VCaP (cell line): ENCODE results near the gene LRRC1.

Source experiments
- H3K27ac ChIP-seq: fragments of 450-650 bp; 2 replicates; pipeline ENCODE4 v1.5.1; 2017
- TF ChIP-seq, protein P1 (sequence below): fragments of 450-650 bp; conservative IDR thresholded peaks from 2 replicates; pipeline ENCODE4 v1.5.1; 2017; ENCODE audit warnings: mild to moderate bottlenecking, moderate library complexity

LRRC1 gene

DNA sequence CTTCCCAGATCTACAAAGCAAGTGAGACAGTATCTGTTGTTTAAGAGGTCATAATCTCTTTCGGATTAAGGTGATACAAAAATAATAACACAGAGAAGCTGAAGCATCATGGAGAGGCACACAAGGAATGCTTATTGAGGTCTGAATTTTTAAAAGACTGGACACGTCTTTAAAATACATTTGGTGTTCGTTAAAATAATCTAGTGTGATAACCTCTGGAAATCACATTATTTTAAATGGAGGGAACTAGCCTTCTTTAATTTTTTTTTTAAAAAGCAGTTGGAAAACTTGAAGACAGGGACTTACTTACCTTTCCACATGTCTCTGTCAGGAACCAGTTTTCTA is 1.9 kb upstream of the LRRC1 start:
- TF ChIP-seq, protein P1, sequence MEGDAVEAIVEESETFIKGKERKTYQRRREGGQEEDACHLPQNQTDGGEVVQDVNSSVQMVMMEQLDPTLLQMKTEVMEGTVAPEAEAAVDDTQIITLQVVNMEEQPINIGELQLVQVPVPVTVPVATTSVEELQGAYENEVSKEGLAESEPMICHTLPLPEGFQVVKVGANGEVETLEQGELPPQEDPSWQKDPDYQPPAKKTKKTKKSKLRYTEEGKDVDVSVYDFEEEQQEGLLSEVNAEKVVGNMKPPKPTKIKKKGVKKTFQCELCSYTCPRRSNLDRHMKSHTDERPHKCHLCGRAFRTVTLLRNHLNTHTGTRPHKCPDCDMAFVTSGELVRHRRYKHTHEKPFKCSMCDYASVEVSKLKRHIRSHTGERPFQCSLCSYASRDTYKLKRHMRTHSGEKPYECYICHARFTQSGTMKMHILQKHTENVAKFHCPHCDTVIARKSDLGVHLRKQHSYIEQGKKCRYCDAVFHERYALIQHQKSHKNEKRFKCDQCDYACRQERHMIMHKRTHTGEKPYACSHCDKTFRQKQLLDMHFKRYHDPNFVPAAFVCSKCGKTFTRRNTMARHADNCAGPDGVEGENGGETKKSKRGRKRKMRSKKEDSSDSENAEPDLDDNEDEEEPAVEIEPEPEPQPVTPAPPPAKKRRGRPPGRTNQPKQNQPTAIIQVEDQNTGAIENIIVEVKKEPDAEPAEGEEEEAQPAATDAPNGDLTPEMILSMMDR: no peak
- peak overlapping the region; percentile 82 for H3K27ac ChIP-seq

DNA sequence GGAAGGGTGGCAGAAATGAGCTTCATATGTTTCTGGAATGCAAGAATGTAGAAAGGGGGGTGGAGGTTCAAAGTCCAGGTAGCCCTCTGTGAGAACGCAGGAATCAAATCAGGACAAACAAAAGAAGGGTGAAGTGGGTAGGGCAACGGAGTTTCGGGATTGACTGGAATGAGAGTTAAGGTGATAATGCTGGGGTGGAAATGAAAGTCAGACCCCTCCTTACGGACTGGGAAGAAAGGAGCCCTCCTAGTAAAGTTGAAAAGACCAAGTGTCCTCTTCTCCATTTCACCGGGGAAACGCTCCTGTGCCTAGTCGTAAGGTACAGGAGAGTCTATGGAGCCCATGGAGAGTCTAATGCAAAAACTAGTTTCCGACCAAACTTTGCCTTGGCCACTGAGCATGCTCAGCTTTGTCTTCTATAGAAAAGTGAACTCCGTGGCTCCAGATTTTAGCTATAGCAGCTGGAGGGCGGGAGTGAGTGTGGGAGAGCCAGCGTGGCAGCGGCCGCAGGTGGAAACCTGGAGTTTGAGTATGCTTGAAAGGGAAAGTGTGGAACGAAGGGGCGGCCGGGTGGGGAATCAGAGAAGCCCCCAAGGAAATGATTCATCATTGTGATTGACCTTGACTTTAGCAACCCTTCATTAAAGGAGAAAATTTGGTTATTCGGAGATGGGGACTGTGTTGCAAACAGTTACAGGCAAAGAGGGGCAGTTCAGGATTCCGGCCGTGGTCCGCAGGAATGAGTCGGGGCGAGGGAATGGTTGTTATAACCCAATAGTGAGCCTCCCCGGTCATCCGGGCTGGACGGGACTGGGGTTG is 1.3 kb upstream of the LRRC1 start:
- TF ChIP-seq, protein P1: no peak
- peak overlapping the region; percentile 82 for H3K27ac ChIP-seq

DNA sequence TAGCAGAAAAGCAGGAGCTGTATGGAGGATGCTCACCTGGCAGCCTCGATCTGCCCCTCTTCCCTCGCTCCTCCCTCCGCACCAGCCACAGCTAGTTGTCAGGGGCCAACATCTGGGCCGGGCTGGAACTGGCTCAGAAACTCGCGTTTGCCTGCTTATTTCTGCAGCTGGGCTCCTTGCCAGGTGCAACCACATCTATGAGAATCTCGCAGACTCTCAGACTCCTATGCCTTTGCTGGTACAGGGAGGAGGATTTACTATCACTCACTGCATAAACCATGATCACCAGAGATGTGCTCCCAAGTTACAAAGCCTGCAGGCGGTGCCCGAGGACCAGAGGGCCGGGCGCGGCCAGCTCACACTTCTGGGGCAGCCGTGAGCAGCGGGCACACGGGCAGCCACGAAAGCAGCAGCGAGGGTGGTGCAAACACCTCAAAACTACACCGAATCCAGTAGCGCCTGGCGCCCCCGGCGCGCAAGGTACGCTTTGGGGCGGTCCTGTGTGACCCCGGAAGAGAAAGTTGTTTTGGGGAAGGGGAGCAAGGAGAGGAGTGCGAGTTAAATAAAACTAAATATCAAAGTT is 577 bp upstream of the LRRC1 start:
- TF ChIP-seq, protein P1: peak; percentile 67

DNA sequence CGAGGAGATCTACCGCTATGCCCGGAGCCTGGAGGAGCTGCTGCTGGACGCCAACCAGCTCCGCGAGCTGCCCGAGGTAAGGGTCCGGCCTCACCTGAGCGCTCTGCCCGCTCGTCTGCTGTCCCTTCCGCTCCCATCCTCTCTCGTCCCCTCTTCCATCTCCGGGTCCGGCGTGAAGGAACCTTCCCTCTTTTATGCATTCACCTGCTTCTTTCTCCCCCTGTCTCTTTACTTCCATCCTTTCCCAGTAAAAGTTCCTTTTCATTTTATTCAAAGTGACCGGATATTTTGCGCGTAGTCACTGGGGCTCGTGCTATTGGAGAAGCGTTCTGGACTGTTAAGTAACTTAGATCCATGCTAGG is 516 bp downstream of the LRRC1 start:
- peak overlapping the region; percentile 82 for H3K27ac ChIP-seq
- TF ChIP-seq, protein P1: no peak

More for the DNA sequence above, 577 bp upstream of the LRRC1 start:
- peak overlapping the region; percentile 82 for H3K27ac ChIP-seq

DNA sequence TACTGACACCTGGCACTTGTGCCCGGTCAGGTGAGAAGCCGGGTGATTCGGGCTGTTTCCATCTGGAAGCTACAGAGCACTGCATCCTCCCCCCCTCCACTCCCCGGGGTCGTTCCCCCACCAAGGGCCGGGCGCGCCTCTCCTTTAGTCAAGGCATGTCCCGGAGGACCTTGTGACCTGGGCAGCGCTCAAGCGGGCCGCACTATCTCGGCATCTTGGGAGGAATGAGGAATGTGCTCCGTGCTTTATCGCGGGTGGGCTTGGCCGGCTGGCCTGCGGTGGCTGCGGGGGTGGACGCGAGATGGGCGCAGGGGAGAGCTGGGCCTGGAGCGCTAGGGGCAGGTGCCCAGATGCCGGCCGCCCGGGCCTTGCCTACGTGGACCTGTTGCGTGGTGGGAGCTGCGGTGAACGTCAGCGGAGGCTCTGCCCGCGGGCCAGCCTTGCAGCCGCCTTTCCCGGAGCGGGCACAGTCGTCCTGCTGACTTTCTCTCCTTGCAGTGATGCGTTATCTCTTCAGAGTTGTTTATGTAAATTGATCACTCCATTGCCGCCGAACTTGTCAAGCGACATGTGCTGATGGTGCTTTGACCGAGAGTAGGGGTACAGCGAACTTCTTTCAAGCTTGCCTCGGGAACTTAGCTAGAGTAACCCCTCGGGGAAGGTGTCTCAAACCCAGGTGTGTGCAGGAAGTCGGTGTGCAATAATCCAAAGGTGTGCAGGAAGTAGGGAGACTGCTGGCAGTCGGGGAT is 1.1 kb downstream of the LRRC1 start:
- H3K27ac ChIP-seq: peak overlapping the region; percentile 82
- TF ChIP-seq, protein P1: no peak

DNA sequence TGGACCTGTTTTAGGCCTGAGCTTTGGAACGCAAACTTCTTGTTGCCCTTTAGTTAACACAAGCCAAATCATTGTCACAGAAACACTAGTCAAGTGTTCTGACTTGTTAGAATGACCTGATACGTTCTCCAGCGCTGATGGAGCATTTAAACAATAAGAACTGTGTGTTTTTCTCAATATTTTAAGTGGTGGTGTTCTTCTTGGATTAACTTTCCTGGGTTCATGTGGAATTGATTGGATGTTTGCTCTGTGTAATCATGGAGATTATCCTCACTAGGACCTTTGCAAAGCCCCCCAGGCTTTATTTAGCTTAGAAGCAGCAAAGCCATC is 1.6 kb downstream of the LRRC1 start:
- peak overlapping the region; percentile 82 for H3K27ac ChIP-seq
- TF ChIP-seq, protein P1: no peak

DNA sequence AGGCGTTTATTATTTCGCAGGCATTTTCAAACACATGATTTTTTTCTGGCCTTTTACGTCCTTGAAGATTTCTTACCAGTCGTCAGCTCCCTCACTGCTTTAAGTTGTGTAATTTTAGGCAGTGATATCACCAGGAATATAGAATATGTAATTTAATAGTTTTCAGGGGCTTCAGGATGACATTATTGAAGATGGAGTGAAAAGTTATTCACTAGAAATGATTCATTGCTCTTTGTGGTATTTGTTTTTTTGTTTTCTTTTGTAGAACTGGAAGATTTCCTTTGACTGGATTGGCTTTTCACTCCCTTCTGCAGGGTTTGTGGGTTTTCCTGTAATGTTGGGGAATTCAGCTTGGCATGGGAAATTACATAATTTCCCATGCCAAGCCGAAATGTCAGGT is 2.0 kb downstream of the LRRC1 start:
- H3K27ac ChIP-seq: peak overlapping the region; percentile 82
- TF ChIP-seq, protein P1: no peak
